Measurements from ENCODE around the gene ALPI.
A peak's percentile ranks its signal among the peaks of the same experiment; 100 is the strongest.

The ALPI gene

GRCh38 chr2:232502911-232503808, 47.2 kb downstream of the ALPI start:
- no peak overlapping the region for H3K27ac ChIP-seq
- POLR2A ChIA-PET (ENCODE audit: low non-redundant PET): no interaction called here
- CTCF ChIA-PET: interaction anchor here (0.6 kb wide), 1 partner anchor 1097 kb away, joined by 5 read pairs; no protein-coding TSS in a partner anchor

GRCh38 chr2:232503809-232504323, 47.9 kb downstream of the ALPI start:
- no peak for DNase-seq (ENCODE audit: low spot score)
- no peak overlapping the region for H3K27ac ChIP-seq
- ChIA-PET CTCF (interaction anchor here (0.6 kb wide), 1 partner anchor 1098 kb away, joined by 5 read pairs; no protein-coding TSS in a partner anchor), POLR2A (ENCODE audit: low non-redundant PET) (interaction anchor here (0.6 kb wide), 1 partner anchor 39 kb away, joined by 3 read pairs; no protein-coding TSS in a partner anchor)
- TF ChIP-seq CTCF (conservative IDR thresholded peaks at IDR 0.05; ENCODE audit: low read depth): no peak

More at GRCh38 chr2:232502911-232503808, 47.2 kb downstream of the ALPI start:
- peak; percentile 33 for DNase-seq (ENCODE audit: low spot score)
- TF ChIP-seq CTCF (conservative IDR thresholded peaks at IDR 0.05; ENCODE audit: low read depth): no peak

GRCh38 chr2:232504438-232504837, 48.5 kb downstream of the ALPI start:
- POLR2A ChIA-PET (ENCODE audit: low non-redundant PET): interaction anchor here (0.6 kb wide), 1 partner anchor 39 kb away, joined by 3 read pairs; no protein-coding TSS in a partner anchor
- no peak overlapping the region for H3K27ac ChIP-seq
- no peak for TF ChIP-seq CTCF (conservative IDR thresholded peaks at IDR 0.05; ENCODE audit: low read depth)
- CTCF ChIA-PET: no interaction called here
- DNase-seq (ENCODE audit: low spot score): no peak

GRCh38 chr2:232505856-232506255, 49.9 kb downstream of the ALPI start:
- no peak for TF ChIP-seq CTCF (conservative IDR thresholded peaks at IDR 0.05; ENCODE audit: low read depth)
- CTCF ChIA-PET: interaction anchor here (0.7 kb wide), 1 partner anchor 18 kb away, joined by 3 read pairs; no protein-coding TSS in a partner anchor
- no peak overlapping the region for H3K27ac ChIP-seq
- POLR2A ChIA-PET (ENCODE audit: low non-redundant PET): no interaction called here
- DNase-seq (ENCODE audit: low spot score): no peak

- POLR2A ChIA-PET (ENCODE audit: low non-redundant PET): no interaction called here
- CTCF ChIA-PET: interaction anchor here (1.8 kb wide), 1 partner anchor 15 kb away, joined by 4 read pairs; no protein-coding TSS in a partner anchor
Observed at GRCh38 chr2:232506709-232507108, 50.8 kb downstream of the ALPI start.

More at GRCh38 chr2:232506709-232507108, 50.8 kb downstream of the ALPI start:
- no peak for TF ChIP-seq CTCF (conservative IDR thresholded peaks at IDR 0.05; ENCODE audit: low read depth)
- no peak for DNase-seq (ENCODE audit: low spot score)
- no peak overlapping the region for H3K27ac ChIP-seq

Data from RWPE1 (cell line).